Peyer's patch (tissue), 4 donors: Measurements from ENCODE around the gene CHRM4.

Source experiments
- POLR2A ChIP-seq, 2 donors: fragments of 450-650 bp; IDR thresholded peaks; one replicate each; pipeline ENCODE4 v1.5.1; 2017; ENCODE audit warnings: antibody characterized with exemption in 2 of 2, mild to moderate bottlenecking in 2 of 2, moderate library complexity in 2 of 2
- TF ChIP-seq, protein P1 (sequence below), 6 experiments: fragments of 450-650 bp in 4 of 6; fragments of 200-600 bp in 2 of 6; sonication (generic) in 1 of 6; IDR thresholded peaks; one replicate each; pipeline ENCODE4 v1.5.1; 2017 to 2019; ENCODE audit warnings: antibody characterized with exemption in 6 of 6, mild to moderate bottlenecking in 3 of 6, moderate library complexity in 1 of 6

DNA sequence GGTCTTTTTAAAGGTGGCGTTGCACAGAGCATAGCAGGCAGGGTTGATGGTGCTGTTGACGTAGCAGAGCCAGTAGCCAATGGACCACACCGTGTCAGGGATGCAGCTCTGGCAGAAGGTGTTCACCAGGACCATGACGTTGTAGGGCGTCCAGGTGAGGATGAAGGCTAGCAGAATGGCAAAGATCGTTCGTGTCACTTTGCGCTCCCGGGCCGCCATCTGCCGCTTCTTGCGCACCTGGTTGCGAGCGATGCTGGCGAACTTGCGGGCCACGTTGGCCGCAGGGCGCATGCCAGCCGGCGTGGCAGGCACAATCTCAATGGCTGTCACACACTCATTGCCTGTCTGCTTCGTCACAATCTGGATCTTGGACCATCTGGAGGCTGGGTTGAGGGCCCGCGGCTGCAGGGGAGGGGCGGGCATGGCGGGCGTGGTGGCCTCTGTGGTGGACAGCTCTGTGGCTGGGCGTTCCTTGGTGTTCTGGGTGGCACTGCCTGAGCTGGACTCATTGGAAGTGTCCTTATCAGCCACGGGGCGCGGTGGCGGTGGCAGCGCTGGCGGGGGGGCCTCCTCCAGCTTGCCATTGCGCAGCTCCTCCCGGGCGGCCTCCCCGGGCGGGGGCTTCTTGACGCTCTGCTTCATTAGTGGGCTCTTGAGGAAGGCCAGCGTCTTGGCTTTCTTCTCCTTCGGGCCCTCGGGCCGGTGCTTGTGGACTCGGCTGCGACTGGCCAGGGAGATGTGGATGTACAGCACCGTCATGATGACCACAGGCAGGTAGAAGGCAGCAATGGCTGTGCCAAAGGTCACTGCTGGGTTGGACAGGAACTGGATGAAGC lies 6.2 kb downstream of the CHRM4 start:
- no peak for TF ChIP-seq POLR2A (IDR thresholded peaks at IDR 0.05)
- TF ChIP-seq, protein P1, sequence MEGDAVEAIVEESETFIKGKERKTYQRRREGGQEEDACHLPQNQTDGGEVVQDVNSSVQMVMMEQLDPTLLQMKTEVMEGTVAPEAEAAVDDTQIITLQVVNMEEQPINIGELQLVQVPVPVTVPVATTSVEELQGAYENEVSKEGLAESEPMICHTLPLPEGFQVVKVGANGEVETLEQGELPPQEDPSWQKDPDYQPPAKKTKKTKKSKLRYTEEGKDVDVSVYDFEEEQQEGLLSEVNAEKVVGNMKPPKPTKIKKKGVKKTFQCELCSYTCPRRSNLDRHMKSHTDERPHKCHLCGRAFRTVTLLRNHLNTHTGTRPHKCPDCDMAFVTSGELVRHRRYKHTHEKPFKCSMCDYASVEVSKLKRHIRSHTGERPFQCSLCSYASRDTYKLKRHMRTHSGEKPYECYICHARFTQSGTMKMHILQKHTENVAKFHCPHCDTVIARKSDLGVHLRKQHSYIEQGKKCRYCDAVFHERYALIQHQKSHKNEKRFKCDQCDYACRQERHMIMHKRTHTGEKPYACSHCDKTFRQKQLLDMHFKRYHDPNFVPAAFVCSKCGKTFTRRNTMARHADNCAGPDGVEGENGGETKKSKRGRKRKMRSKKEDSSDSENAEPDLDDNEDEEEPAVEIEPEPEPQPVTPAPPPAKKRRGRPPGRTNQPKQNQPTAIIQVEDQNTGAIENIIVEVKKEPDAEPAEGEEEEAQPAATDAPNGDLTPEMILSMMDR (IDR thresholded peaks at IDR 0.05): no peak
